ENCODE measurements around the gene CFAP221. TPM values are rescaled to one million over a fixed set of nuclear protein-coding genes. Genes with fewer than 3 reads are reported as not detected.

The CFAP221 gene
- total and polyA plus RNA-seq, 10 of the 15 experiments (the other 5 are each of a cell fraction or from before 2014, with no cell fraction given): not detected

- TF ChIP-seq HSF1 (IDR thresholded peaks at IDR 0.05; ENCODE audit: low read depth, low read length): no peak
- no peak for TF ChIP-seq ETV6 (conservative IDR thresholded peaks at IDR 0.05 in 1 of 2, IDR thresholded peaks at IDR 0.05 in 1 of 2; ENCODE audit: borderline replicate concordance in 1 of 2, low read depth in 1 of 2)
- no peak for TF ChIP-seq IKZF1 (conservative IDR thresholded peaks at IDR 0.05)
- TF ChIP-seq POLR2AphosphoS2 (IDR thresholded peaks at IDR 0.05; ENCODE audit: low read depth, low read length): no peak
- no peak for TF ChIP-seq SUPT20H (IDR thresholded peaks at IDR 0.05; ENCODE audit: borderline replicate concordance, control insufficient read depth, low read depth, low read length)
- no peak for TF ChIP-seq RUNX3 (IDR thresholded peaks at IDR 0.05; ENCODE audit: low read length)
Observed at GRCh38 chr2:119545754-119546446, 1.7 kb downstream of the CFAP221 start (continued).

DNA sequence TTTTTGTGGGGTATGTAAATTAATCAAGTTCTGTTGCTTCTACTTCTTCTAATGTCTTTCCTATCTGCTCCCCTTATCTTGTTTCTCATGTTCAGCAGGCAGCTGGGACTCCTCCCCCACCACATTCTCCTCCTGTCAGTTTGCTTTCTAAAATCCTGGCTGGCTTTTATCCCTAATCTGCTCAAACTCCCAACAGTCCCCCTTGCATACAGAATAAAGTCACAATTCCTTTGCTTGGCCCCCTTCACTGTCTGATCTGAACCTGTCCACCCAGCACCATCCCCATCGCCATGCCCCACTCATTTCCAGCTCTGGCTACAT, 2.2 kb downstream of the CFAP221 start:
- no peak overlapping the region for H2AFZ ChIP-seq (ENCODE audit: control insufficient read depth, low read depth, low read length)
- in situ Hi-C loops (cut with MboI) (no loop called here), intact Hi-C loops (cut with micrococcal nuclease; ENCODE audit: unreplicated experiment) (no loop called here)
- ChIA-PET SMC1A (ENCODE audit: uncharacterized antibody, unreplicated experiment) (no interaction called here), CTCF (no interaction called here), POLR2A (no interaction called here), RAD21 (ENCODE audit: unreplicated experiment) (no interaction called here)
- no peak overlapping the region for H3K4me2 ChIP-seq (ENCODE audit: control insufficient read depth, insufficient read depth)
- WGBS (ENCODE audit: insufficient coverage, insufficient replicate concordance, low lambda C conversion rate, missing lambda C conversion rate): 21% methylated on average over 1 of the region's 1 CpG
- BruUV-seq (replicated peaks): no TSS peak
- H3K4me3 ChIP-seq: no peak overlapping the region
- H4K20me1 ChIP-seq (ENCODE audit: control insufficient read depth, insufficient read depth): no peaks in the 10 kb centered on the region
- FAIRE-seq (no peak), ATAC-seq (no peak), DNase-seq (ENCODE audit: low read depth, low spot score) (no peak)
- H3K27ac ChIP-seq (ENCODE audit: control insufficient read depth, insufficient read depth): no peak overlapping the region
- no peak overlapping the region for H3K9ac ChIP-seq (ENCODE audit: control insufficient read depth, insufficient read depth, low read length)
- H3K36me3 ChIP-seq (ENCODE audit: control insufficient read depth in 2 of 2, insufficient read depth in 2 of 2, low read length in 1 of 2): no peaks in the 10 kb centered on the region
- no peaks in the 10 kb centered on the region for H3K9me3 ChIP-seq (replicated peaks; ENCODE audit: control insufficient read depth, insufficient read depth, low read length)
- H3K4me1 ChIP-seq (ENCODE audit: control insufficient read depth, insufficient read depth, low read length): no peaks in the 10 kb centered on the region
- no peaks in the 10 kb centered on the region for H3K79me2 ChIP-seq (ENCODE audit: control insufficient read depth, insufficient read depth, low read length)
- H3K27me3 ChIP-seq (replicated peaks in 1 of 2; ENCODE audit: control insufficient read depth in 2 of 2, insufficient read depth in 2 of 2, low read length in 1 of 2): peaks cover 0 to 5% of the 10 kb centered on the region in 2 experiments; a peak in 3 of 4 replicates
- TF ChIP-seq, protein P1, sequence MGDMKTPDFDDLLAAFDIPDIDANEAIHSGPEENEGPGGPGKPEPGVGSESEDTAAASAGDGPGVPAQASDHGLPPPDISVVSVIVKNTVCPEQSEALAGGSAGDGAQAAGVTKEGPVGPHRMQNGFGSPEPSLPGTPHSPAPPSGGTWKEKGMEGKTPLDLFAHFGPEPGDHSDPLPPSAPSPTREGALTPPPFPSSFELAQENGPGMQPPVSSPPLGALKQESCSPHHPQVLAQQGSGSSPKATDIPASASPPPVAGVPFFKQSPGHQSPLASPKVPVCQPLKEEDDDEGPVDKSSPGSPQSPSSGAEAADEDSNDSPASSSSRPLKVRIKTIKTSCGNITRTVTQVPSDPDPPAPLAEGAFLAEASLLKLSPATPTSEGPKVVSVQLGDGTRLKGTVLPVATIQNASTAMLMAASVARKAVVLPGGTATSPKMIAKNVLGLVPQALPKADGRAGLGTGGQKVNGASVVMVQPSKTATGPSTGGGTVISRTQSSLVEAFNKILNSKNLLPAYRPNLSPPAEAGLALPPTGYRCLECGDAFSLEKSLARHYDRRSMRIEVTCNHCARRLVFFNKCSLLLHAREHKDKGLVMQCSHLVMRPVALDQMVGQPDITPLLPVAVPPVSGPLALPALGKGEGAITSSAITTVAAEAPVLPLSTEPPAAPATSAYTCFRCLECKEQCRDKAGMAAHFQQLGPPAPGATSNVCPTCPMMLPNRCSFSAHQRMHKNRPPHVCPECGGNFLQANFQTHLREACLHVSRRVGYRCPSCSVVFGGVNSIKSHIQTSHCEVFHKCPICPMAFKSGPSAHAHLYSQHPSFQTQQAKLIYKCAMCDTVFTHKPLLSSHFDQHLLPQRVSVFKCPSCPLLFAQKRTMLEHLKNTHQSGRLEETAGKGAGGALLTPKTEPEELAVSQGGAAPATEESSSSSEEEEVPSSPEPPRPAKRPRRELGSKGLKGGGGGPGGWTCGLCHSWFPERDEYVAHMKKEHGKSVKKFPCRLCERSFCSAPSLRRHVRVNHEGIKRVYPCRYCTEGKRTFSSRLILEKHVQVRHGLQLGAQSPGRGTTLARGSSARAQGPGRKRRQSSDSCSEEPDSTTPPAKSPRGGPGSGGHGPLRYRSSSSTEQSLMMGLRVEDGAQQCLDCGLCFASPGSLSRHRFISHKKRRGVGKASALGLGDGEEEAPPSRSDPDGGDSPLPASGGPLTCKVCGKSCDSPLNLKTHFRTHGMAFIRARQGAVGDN (IDR thresholded peaks at IDR 0.05): no peak
- TF ChIP-seq ZZZ3 (IDR thresholded peaks at IDR 0.05; ENCODE audit: control insufficient read depth, insufficient read length, low read depth): no peak
- no peak for TF ChIP-seq NFIC (IDR thresholded peaks at IDR 0.05; ENCODE audit: low read depth, low read length)
- no peak for TF ChIP-seq NRF1 (conservative IDR thresholded peaks at IDR 0.05; ENCODE audit: low read depth, low read length)
- no peak for TF ChIP-seq KDM1A (IDR thresholded peaks at IDR 0.05; ENCODE audit: borderline replicate concordance)
- no peak for TF ChIP-seq SIX5 (IDR thresholded peaks at IDR 0.05; ENCODE audit: low read depth, low read length, severe bottlenecking)
- no peak for TF ChIP-seq SUPT20H (IDR thresholded peaks at IDR 0.05; ENCODE audit: borderline replicate concordance, control insufficient read depth, low read depth, low read length)
- no peak for TF ChIP-seq JUND (IDR thresholded peaks at IDR 0.05; ENCODE audit: low read depth, low read length)
- TF ChIP-seq SPI1 (IDR thresholded peaks at IDR 0.05; ENCODE audit: borderline replicate concordance, insufficient read depth, low read depth, low read length): no peak
- no peak for TF ChIP-seq CHD2 (IDR thresholded peaks at IDR 0.05; ENCODE audit: borderline replicate concordance, low read depth, low read length)
- TF ChIP-seq SIN3A (IDR thresholded peaks at IDR 0.05; ENCODE audit: low read depth, low read length): no peak
